GM23248 (cell line): ENCODE results near the gene SSR4.

ENCODE experiments used
- EZH2 ChIP-seq: fragments of 200-600 bp; sonication (generic); IDR thresholded peaks from 2 replicates; pipeline ENCODE4 v1.6.1; 2018; ENCODE audit warnings: antibody characterized with exemption, mild to moderate bottlenecking; ENCODE audit not compliant: insufficient read depth, poor library complexity, severe bottlenecking
- EZH2phosphoT487 ChIP-seq: fragments of 200-600 bp; sonication (generic); IDR thresholded peaks from 2 replicates; pipeline ENCODE4 v1.6.1; 2018; ENCODE audit warnings: antibody characterized with exemption, moderate library complexity, mild to moderate bottlenecking, low read depth; ENCODE audit not compliant: insufficient read depth

DNA sequence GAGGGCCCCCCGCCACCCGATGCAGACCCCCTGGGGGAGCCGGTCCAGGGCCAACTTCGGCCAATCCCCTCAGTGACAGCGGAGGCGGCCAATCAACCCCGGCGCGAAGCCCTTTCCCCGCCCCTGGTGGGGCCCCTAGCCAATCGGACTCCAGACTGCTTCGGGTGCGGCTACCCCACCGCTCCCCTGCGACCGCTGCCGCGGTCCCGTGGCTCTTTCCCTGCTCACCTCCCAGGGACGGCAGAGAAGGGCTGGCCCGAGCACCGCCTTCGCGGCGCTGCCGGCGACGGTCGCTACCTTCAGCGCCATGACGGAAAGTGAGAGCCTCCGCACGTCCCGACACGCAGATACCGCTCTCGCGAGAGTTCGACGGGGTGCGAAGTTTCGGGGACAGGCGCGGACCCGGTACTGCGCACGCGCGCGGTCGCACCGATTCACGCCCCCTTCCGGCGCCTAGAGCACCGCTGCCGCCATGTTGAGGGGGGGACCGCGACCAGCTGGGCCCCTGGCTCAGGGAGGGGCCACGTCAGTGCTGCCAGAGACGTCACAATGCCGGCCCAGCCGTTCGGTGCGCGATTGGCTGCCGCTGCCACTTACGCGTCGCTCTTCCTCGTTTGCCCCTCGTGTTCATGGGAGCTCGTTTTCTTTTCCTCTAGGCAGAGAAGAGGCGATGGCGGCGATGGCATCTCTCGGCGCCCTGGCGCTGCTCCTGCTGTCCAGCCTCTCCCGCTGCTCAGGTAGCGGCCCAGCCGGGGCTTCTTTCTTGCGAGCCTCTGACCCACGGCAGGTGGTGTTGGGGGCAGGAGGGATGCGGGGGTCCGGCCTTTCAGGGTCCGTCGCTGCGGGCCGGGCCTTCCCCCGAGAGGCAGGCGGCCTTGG, at the start of gene SSR4, which contains the start of gene IDH3G:
- TF ChIP-seq EZH2 (no peak), EZH2phosphoT487 (no peak)
